GM18951 (cell line): ENCODE data around the gene MFAP4.

Experiments used
- POLR2A ChIP-seq: IDR thresholded peaks from 4 replicates; pipeline ENCODE4 v1.6.1; 2011; ENCODE audit warnings: mild to moderate bottlenecking; ENCODE audit not compliant: insufficient read length, insufficient read depth; ENCODE audit errors: extremely low read depth
- in situ Hi-C: fragments of 300-500 bp; cut with MboI; formaldehyde crosslinking; loops from one replicate; pipeline ENCODE4 v1.12.0; 2022; ENCODE audit warnings: low sequenced_read_pairs, mixed read lengths, inconsistent platforms; ENCODE audit not compliant: unreplicated experiment

The MFAP4 gene

DNA sequence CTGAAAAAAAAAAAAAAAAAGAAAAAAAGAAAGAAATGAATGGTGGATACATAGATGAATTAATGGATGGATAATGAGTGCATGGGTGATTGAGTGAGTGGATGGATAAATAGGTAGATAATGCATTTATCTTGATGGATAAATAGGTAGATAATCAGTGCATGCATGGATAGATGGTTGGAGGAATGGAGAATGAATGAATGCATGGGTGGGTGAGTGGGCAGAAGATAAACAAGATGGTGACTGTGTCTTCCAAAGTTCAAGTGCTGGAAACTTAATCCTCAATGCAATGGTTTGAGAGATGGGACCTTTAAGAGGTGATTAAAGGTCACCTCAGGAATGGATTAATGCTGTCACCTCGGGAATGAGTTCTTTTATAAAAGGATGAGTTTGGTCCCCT, 17.3 kb upstream of the MFAP4 start:
- in situ Hi-C loops, result no loop called here
- TF ChIP-seq POLR2A, result no peak

- in situ Hi-C loops, result no loop called here
- no peak for TF ChIP-seq POLR2A
Observed at GRCh38 chr17:19403021-19403420, 16.0 kb upstream of the MFAP4 start.

DNA sequence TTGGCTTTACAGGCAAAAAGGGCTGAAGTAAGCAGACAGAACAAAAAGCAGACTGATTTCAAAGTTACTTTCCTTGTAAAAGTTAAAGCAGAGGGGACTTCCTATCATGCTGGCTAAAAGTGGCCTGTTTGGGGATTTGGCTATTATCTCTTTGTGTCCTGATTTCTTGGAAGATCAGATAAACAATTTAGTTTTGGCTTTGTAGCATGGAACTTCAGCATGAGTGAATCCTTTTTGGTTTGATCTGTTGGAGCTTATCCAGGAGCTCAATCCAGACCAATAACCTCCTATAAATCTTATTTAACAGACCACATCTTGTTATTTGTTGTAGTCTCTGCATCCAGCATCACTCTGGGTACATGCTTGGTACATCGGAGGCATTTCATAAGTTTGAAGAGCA, 15.2 kb upstream of the MFAP4 start:
- in situ Hi-C loops, result no loop called here

DNA sequence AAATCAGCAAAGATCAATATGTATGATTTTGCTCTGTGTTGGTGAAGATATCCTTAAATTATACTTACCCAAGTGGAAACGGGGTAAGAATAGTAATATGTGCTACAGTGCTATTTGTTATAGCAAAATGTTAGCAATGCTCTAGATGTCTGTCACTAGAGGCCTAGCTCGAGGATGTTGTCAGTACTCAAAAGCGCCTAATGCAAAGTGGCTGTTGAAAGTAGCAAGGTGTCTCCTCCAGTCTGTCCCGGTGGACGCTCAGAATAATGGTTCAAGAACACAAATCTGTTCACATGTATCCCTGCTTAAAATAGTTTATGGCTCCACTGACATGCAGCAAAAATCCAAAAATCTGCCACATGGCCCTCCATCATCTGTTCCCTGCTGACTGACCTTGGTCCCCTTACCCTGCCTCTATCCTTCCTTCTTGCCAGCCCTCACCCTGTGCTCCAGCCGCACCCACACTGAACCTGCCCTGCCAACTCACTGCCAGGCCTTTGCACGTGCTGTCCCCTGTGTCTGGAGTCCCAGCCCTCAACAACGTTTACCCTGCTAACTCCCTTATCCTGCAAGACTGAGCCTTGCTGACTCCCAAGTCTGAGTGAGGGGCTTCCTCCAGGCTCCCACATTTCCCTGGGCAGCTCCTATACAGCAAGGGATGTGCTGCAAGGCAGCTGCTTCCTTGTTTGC, 14.5 kb upstream of the MFAP4 start:
- in situ Hi-C loops, result no loop called here
- no peak for TF ChIP-seq POLR2A

More for the DNA sequence above, 15.2 kb upstream of the MFAP4 start:
- no peak for TF ChIP-seq POLR2A

DNA sequence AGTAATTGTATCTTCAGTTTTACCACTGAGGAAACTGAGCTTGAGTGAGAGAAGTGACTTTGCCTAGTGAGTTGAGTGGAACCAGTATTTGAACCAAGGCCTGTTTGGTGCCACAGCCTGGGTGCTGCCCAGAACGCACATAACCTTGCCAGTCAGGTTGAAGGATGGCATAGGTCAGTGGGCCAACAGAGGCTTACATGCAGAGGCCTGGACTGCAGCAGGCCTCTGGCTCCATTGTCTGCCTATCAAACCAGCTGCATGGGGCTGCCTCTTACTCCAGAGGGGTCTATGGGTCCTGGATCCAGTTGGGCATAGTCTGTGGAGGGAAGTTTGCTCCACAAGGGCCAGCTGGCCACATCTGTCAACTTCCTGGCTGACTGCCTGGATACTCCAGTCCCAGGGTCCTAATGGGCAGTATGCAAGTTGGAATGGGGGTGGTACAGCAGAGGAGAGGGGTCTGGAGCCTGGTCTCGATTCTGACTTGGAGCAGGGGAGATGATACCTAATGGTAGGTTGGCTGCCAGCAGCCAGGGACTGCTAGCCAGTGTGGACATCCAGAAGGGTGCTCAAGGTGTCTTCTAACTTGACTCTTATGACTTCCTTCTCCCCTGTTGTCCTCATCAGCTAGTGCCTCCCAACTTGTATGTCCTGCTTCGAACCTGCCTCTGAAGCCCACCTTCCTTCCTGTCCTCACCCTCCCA, 12.9 kb upstream of the MFAP4 start:
- in situ Hi-C loops, result no loop called here
- TF ChIP-seq POLR2A, result no peak

DNA sequence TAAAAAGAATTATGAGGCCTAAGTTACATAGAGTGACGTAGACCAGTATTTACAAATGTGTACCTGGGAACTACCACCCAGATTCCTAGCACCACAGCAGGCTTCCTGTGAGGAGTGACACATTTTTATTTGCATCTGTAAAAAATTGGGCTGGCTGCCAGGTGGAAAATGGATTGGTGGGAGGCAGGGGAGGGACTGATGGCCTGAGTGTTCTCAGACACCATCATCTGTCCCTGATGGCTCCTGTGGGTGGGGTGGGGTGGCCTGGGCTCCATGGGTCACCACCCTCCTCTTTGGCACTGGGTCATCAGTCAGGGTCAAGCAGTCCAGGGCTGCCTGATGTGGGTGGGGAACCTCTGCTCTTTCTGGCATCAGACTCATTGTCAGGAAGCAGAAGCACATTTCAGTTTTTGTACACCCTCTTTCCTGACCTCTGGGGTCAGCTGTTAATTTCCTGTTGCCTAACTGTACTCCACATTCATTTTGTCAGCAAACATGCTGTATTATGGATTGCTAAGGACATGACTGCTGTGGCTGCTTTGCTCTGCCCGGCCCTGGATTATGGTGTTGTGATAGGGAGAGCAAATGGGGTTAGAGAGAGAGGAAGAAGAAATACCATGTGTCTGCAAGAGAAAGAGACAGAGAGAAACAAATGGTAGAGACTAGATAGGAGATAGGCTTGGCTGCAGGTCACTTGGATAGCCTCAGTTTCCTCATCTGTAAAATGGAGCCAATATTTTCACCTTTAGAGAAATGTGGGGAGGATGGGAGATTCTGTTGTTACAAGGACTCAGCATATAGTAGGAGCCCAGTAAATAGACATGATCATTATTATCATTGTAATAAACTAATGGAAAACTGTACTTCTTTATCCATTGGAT, 11.6 kb upstream of the MFAP4 start:
- in situ Hi-C loops, result no loop called here
- TF ChIP-seq POLR2A, result no peak

GRCh38 chr17:19397556-19398041, 10.6 kb upstream of the MFAP4 start:
- no peak for TF ChIP-seq POLR2A
- in situ Hi-C loops, result no loop called here

DNA sequence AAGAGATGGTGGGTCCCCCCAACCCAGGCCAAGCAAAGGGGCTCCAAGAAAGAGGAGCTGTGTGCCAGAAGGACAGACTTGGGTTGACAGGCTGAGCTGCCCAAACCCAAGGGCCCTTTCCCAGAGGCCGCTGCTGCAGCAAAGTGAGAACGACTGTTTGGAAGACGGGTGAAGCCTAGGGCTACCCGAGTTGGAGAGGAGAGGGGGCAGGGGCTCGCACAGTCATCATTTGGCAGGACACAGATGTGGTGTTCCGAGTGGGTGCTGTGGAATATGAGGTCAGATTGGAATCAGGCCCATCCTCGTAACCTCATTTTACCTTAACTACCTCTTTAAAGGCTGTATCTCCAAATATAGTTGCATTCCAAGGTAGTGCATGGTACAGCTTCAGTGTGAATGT, 5.3 kb upstream of the MFAP4 start:
- no peak for TF ChIP-seq POLR2A
- in situ Hi-C loops, result no loop called here

GRCh38 chr17:19391432-19391831, 4.4 kb upstream of the MFAP4 start:
- in situ Hi-C loops, result no loop called here
- no peak for TF ChIP-seq POLR2A

GRCh38 chr17:19390951-19391350, 4.0 kb upstream of the MFAP4 start:
- TF ChIP-seq POLR2A, result no peak
- in situ Hi-C loops, result no loop called here

DNA sequence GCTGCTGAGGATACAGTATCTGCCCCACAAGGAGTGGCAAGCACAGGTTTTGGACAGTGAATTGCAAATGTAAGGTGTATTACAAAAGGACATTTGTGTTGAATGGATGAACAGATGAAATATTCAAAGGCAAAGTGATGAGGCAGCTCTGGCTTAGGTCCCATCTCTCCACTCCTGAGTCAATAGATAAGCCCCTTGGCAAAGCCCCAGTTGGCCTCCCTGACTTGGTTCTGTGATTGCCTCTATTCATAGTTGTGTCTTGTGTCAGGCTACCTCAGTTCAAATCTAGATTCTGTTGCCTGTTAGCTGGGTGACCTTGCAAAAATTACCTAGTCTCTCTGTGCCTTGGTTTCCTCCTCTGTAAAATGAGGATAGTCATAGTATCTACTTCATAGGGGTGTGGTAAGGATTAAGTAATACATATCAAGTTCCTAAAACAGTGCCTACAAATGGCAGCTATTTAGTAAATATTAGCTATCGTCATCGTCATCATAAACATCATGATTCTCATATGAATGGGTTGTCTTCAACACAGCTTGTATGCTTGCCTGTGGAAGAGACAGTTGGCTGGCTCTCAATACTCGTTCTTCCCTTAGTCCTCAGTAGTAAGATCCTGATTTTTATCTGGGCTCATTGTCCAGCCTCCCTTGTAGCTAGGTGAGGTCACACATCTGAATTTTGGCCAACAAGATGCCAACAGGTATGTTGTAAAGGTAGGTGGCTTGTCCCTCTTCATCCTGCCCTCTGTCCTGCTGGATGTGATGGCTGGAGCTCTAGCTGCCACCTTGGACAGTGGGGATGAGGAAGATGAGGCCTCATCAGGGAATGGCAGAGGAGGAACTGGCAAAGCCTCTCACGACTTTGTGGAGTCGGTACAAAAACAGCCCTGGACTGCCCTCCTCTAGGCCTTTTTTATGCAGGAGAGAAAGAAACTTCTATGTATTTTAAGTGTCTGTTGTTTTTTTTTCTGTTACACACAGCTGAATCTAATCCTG, 2.1 kb upstream of the MFAP4 start:
- in situ Hi-C loops, result no loop called here
- no peak for TF ChIP-seq POLR2A

- in situ Hi-C loops, result no loop called here
- TF ChIP-seq POLR2A, result no peak
Observed at GRCh38 chr17:19387921-19388521, 1.0 kb upstream of the MFAP4 start.
